PC-3 (cell line): ENCODE measurements around the gene DRD3. TPM values are rescaled to one million over a fixed set of nuclear protein-coding genes. Genes with fewer than 3 reads are reported as not detected.

Experiments
- ATAC-seq: fragments of 200-7000 bp; cut with Tn5 transposase; 2 replicates; pipeline ENCODE4 v1.9.1; 2020; ENCODE audit warnings: mild to moderate bottlenecking, moderate library complexity
- BruUV-seq: library from RNA; stranded (reverse); fragments of 400-500 nt; replicated peaks from 2 replicates; lab custom pipeline; 2021; lab: Mats Ljungman, UMichigan
- CTCF ChIA-PET: fragments of 300-600 bp; sonication (Branson Sonifier 250); formaldehyde crosslinking; loops from one replicate; lab custom pipeline; 2022; ENCODE audit warnings: antibody characterized with exemption; lab: Charles Lee
- POLR2A ChIA-PET: fragments of 300-600 bp; sonication (Branson Sonifier 250); formaldehyde crosslinking; loops from one replicate; lab custom pipeline; 2022; ENCODE audit warnings: antibody characterized with exemption; ENCODE audit not compliant: unreplicated experiment; lab: Charles Lee
- DNase-seq: peaks from one replicate; pipeline ENCODE4 v3.0.0-alpha.2; 2015
- H2AFZ ChIP-seq: fragments of 300-600 bp; sonication (generic); 2 replicates; pipeline ENCODE4 v1.6.0; 2016; ENCODE audit warnings: antibody characterized with exemption, low read length
- H3F3A ChIP-seq: fragments of 300-600 bp; sonication (generic); one replicate; pipeline ENCODE4 v1.6.0; 2017; ENCODE audit warnings: antibody characterized with exemption, low read length, control low read depth, mild to moderate bottlenecking; ENCODE audit not compliant: unreplicated experiment
- H3K27ac ChIP-seq: fragments of 300-600 bp; sonication (generic); 2 replicates; pipeline ENCODE4 v1.5.1; 2016; ENCODE audit warnings: mild to moderate bottlenecking, low read length
- H3K27me3 ChIP-seq: fragments of 300-600 bp; sonication (generic); 2 replicates; pipeline ENCODE4 v1.6.1; 2016; ENCODE audit warnings: low read length, mixed read lengths
- H3K36me3 ChIP-seq: fragments of 300-600 bp; sonication (generic); 2 replicates; pipeline ENCODE4 v1.6.1; 2016; ENCODE audit warnings: low read depth, mixed run types, low read length, mixed read lengths
- H3K4me1 ChIP-seq: fragments of 300-600 bp; sonication (generic); 2 replicates; pipeline ENCODE4 v1.5.1; 2016; ENCODE audit warnings: low read length; ENCODE audit not compliant: insufficient read depth
- H3K4me2 ChIP-seq: fragments of 300-600 bp; sonication (generic); 2 replicates; pipeline ENCODE4 v1.6.0; 2016; ENCODE audit warnings: low read length
- H3K4me3 ChIP-seq: fragments of 300-600 bp; sonication (generic); 2 replicates; pipeline ENCODE4 v1.5.1; 2016; ENCODE audit warnings: mild to moderate bottlenecking, low read length, mixed read lengths
- H3K79me2 ChIP-seq: fragments of 300-600 bp; sonication (generic); 2 replicates; pipeline ENCODE4 v1.6.1; 2017; ENCODE audit warnings: low read length, mixed read lengths
- H3K9ac ChIP-seq: fragments of 300-600 bp; sonication (generic); 2 replicates; pipeline ENCODE4 v1.6.0; 2016; ENCODE audit warnings: mild to moderate bottlenecking, low read length
- H3K9me2 ChIP-seq: fragments of 300-600 bp; sonication (generic); replicated peaks from 2 replicates; pipeline ENCODE4 v1.6.1; 2016; ENCODE audit warnings: mixed run types, low read length, mixed read lengths
- H3K9me3 ChIP-seq: fragments of 300-600 bp; sonication (generic); 2 replicates; pipeline ENCODE4 v1.6.1; 2016; ENCODE audit warnings: low read length, mixed read lengths
- H4K20me1 ChIP-seq: fragments of 300-600 bp; sonication (generic); 2 replicates; pipeline ENCODE4 v1.6.1; 2016; ENCODE audit warnings: low read length, mixed read lengths
- CTCF ChIP-seq: fragments of 300-600 bp; sonication (generic); conservative IDR thresholded peaks from 2 replicates; pipeline ENCODE4 v1.5.1; 2017; ENCODE audit warnings: antibody characterized with exemption, low read depth, mild to moderate bottlenecking, low read length
- EZH2 ChIP-seq: fragments of 300-600 bp; sonication (generic); IDR thresholded peaks from one replicate; pipeline ENCODE4 v1.6.1; 2017; ENCODE audit warnings: antibody characterized with exemption, mild to moderate bottlenecking, low read length; ENCODE audit not compliant: unreplicated experiment
- EZH2phosphoT487 ChIP-seq: fragments of 300-600 bp; sonication (generic); IDR thresholded peaks from 2 replicates; pipeline ENCODE4 v1.6.1; 2018; ENCODE audit warnings: mild to moderate bottlenecking, antibody characterized with exemption, low read length, borderline replicate concordance
- intact Hi-C: fragments of 100-400 bp; cut with micrococcal nuclease; formaldehyde crosslinking; loops from 2 replicates; pipeline ENCODE4 v1.9.0; 2023
- total RNA-seq: library from RNA; depleted of rRNA; stranded (reverse); fragments of >200 nt; gene quantifications from 2 replicates; pipeline ENCODE4 v1.2.3, GENCODE V29; 2014

Gene DRD3
- total RNA-seq, 1 experiment from 2014 or later, result not detected

GRCh38 chr3:114115143-114115542 lies 63.7 kb downstream of the DRD3 start:
- Histone ChIP-seq H2AFZ (no peak overlapping the region), H3K9ac (no peak overlapping the region), H3K27ac (no peak overlapping the region), H3K4me1 (no peaks in the 10 kb centered on the region), H4K20me1 (no peaks in the 10 kb centered on the region), H3K9me3 (no peaks in the 10 kb centered on the region), H3K4me2 (no peak overlapping the region), H3K79me2 (no peaks in the 10 kb centered on the region), H3K27me3 (peaks cover 11% of the 10 kb centered on the region; the same call in 1 of the 2 replicates), H3K36me3 (no peaks in the 10 kb centered on the region), H3K9me2 (0 out of 2 replicates have a peak, but pooled peaks cover 2% of the 10 kb centered on the region), H3K4me3 (no peak overlapping the region), H3F3A (no peaks in the 10 kb centered on the region)
- BruUV-seq, result no TSS peak
- ATAC-seq (no peak), DNase-seq (no peak)
- CTCF ChIA-PET, result interaction anchor here (0.5 kb wide), 1 partner anchor 23 kb away, joined by 10 read pairs; no protein-coding TSS in a partner anchor
- POLR2A ChIA-PET, result no interaction called here
- intact Hi-C loops, result no loop called here
- no peak for TF ChIP-seq EZH2
- TF ChIP-seq CTCF, result no peak
- no peak for TF ChIP-seq EZH2phosphoT487

- no peak overlapping the region for H3K9ac ChIP-seq
- no peaks in the 10 kb centered on the region for H3K36me3 ChIP-seq
- H3K4me3 ChIP-seq, result no peak overlapping the region
- H3K4me2 ChIP-seq, result no peak overlapping the region
- H4K20me1 ChIP-seq, result no peaks in the 10 kb centered on the region
- TF ChIP-seq CTCF (no peak), EZH2 (no peak), EZH2phosphoT487 (no peak)
- intact Hi-C loops, result no loop called here
- H3K4me1 ChIP-seq, result no peaks in the 10 kb centered on the region
- CTCF ChIA-PET, result no interaction called here
- H3K9me2 ChIP-seq, result 0 out of 2 replicates have a peak, but pooled peaks cover 2% of the 10 kb centered on the region
- POLR2A ChIA-PET, result no interaction called here
- no peak for DNase-seq
- H3K9me3 ChIP-seq, result no peaks in the 10 kb centered on the region
- H3K27ac ChIP-seq, result no peak overlapping the region
- H3F3A ChIP-seq, result no peaks in the 10 kb centered on the region
- H3K27me3 ChIP-seq, result peaks cover 14% of the 10 kb centered on the region; the same call in 1 of the 2 replicates
- no peak overlapping the region for H2AFZ ChIP-seq
- ATAC-seq, result no peak
- H3K79me2 ChIP-seq, result no peaks in the 10 kb centered on the region
- BruUV-seq, result no TSS peak
Measured at GRCh38 chr3:114114719-114115118, 64.1 kb downstream of the DRD3 start.

GRCh38 chr3:114112696-114113095 lies 66.2 kb downstream of the DRD3 start:
- TF ChIP-seq EZH2phosphoT487 (no peak), EZH2 (no peak), CTCF (no peak)
- H3K27ac ChIP-seq, result no peak overlapping the region
- H3K36me3 ChIP-seq, result no peaks in the 10 kb centered on the region
- no peaks in the 10 kb centered on the region for H3K4me1 ChIP-seq
- CTCF ChIA-PET, result no interaction called here
- no peak overlapping the region for H3K4me2 ChIP-seq
- BruUV-seq, result no TSS peak
- H3K79me2 ChIP-seq, result no peaks in the 10 kb centered on the region
- H3K9me2 ChIP-seq, result 0 out of 2 replicates have a peak, but pooled peaks cover 2% of the 10 kb centered on the region
- no peak overlapping the region for H2AFZ ChIP-seq
- no peaks in the 10 kb centered on the region for H3K9me3 ChIP-seq
- POLR2A ChIA-PET, result no interaction called here
- no peaks in the 10 kb centered on the region for H3F3A ChIP-seq
- no peak overlapping the region for H3K4me3 ChIP-seq
- intact Hi-C loops, result no loop called here
- peaks cover 11% of the 10 kb centered on the region; the same call in 1 of the 2 replicates for H3K27me3 ChIP-seq
- DNase-seq (peak; percentile 24), ATAC-seq (no peak; the same call in 1 of the 2 replicates)
- no peaks in the 10 kb centered on the region for H4K20me1 ChIP-seq
- H3K9ac ChIP-seq, result no peak overlapping the region
